Activated CD4-positive, alpha-beta T cell treated with anti-CD3 and anti-CD28 coated beads, Interleukin-2, amount 50 U/mL, for 24 hours (primary cell): ENCODE data around the gene AKAP1.

ENCODE experiments used
- DNase-seq, 2 donors: peaks; one replicate each; pipeline ENCODE4 v3.0.0-alpha.2; 2020; ENCODE audit warnings: low read depth in 1 of 2, low spot score in 1 of 2

Gene AKAP1

DNA sequence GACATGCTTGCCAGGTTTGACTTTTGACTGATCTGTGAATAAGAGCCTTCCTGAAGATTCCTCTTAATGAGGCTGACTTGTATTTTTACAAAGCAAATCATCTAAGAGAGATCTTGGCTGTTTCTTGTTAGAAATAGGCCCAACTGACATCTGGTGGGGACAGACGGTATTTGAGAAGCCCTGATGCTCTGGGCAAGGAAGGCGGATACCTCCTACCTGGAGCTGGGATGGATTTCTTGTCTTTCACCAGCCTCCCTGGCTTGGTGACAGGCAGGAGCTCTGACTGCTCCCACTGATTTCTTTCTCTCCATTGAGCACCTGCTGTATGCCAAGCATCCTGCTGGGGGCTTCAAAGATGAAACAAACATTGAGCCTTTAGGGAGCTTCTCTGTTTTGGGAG is 40.4 kb downstream of the AKAP1 start:
- DNase-seq, result no peak

DNA sequence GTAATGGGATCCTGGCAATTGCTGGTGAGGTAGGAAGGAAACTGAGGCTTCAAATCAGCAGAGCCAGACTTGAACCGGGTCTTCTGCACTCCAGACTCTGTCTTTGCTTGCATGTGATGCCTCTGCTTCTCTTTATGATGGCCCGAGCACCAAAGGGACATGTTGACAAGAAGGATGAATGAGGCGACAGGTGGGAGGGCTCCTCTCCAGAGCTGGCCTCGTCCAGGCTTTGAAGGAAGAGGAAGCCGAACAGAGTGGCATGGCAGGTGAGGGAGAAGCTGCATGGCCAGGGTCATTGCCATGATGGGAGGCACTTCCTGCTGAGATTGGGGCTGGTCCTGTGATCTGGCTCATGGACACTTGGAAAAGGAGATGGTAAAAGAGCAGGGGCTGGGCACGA is 40.8 kb downstream of the AKAP1 start:
- DNase-seq, result no peak

DNA sequence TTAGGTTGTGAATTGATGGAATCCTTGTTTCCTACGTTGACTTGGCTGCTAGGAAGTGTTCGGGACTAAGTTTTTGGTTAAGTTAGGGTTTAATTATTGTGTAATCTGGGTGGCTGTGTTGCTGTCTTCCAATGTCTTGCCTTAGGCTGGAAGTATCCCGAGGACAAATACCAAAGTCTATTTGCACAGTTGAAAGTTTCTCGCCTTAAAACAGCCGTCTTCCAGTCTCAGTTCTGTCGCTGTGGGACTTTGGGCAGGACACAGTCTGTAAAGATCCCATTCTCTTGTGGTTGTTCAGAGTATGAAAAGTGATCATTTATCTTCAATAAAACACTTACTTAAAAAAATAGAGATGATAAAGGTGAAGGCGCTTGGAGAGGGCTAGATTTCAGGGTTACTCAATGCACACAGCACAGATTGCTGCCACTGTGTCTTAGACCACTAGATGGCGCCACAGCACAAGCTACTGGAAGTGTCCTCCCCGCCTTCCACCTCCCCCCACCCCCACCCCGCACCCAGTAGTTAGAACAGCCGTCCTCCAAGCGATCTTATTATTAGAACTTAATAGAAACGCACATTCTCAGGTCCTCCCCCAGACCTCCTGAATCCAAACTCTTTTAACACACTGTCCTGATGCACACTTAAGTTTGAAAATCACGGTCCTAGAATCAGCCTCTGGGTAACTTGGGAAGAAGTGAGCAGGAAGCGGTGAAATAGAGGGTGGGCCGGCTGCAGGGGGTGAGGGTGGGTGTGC is 45.8 kb downstream of the AKAP1 start:
- peak; percentile 69 to 82 for DNase-seq

DNA sequence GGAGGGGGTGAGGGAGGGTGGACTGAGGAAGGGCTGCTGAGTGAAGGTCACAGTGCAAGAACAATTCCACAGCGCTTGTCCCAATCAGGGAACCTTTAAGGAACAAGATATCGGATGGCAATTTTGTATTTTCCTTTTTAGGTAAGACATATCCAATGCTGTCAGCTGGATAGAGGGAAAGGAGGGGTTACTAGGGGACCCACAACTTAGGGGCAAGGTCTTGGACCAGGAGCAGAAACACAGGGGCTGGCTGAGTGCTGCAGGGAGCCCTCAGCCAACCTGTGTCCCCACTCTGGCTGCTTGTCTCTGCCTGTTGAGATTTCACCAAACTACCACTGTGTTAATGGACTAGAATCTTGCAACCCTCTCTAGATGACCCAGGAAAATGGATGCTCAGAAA is 47.6 kb downstream of the AKAP1 start:
- no peak for DNase-seq

DNA sequence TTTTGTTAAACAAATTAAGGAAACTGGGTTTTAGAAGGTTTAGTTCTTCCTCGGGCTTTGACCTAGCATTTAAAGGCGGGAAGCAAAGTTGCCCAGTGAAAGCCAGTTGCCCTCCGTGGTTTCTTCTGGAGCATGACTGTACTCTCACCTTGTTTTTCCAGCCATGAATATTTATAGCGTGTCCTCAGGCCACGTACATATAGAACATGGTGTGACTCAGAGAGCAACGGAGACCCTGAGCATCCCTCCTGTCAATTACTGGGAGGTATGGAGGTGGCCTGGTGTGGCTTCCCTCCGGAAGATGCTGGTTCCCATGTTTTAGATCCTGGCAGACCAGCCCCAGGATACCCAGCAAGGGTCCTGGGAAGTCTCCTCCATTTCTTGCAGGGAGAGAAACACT is 48.4 kb downstream of the AKAP1 start:
- DNase-seq, result no peak

DNA sequence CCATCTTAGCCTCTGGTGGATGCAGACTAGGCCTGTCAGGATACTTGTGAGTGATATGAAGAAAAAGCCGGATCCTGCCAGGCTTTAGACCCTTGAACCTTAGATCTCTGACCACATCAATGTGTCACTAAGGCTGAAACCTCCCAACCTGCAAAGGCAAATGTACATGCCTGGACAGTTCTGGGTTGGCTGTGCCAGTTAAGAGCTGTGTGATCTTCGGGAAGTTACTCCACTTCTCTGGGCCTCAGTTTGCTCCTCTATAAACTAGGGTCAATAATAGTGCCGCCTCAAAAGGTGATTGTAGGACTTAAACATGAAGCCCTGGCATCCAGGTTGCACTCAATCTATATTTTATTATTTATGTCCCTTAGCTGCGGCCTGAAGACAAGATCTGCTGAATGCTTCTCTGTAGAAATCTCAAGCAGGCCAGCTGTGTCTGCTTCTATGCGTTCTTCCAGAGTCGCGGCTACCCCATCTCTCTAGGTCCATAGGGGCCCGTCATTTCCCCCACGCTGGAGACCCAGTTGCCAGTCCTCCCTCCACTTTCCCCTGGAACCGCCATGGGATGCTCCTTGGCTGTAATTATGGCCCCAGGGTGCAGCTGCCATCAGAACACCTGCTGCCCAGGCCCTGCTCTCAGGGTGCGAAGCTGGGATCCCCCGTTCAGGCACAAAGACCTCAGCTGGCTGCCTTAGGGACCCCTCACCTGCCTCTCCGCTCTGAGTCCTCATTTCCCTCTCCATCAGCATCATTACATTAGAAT is 50.2 kb downstream of the AKAP1 start:
- no peak for DNase-seq

DNA sequence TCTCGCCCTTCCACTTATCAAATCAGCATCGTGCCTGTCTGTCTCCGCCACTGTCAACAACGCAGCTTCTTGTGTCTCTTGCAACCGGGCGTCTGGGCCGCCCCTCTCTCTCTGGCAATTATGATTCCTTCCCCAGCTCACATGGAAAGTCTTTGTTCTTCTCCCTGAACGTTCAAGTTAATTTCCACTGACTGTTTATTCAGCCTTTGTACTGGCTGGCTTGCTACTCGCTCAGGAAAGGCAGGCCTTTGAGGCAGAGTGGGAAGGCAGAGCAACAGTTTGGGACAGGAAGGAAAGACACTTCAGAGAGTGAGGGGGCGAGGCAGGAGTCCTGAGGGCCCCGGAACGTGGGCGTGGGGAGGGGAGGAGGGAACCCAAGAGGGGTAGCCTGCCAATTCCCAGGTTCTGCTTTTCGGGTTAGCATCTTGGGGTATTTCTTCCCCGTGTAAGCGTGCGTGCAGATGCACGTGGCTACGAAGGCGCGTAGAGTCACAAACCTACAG is 50.8 kb downstream of the AKAP1 start:
- DNase-seq, result no peak

DNA sequence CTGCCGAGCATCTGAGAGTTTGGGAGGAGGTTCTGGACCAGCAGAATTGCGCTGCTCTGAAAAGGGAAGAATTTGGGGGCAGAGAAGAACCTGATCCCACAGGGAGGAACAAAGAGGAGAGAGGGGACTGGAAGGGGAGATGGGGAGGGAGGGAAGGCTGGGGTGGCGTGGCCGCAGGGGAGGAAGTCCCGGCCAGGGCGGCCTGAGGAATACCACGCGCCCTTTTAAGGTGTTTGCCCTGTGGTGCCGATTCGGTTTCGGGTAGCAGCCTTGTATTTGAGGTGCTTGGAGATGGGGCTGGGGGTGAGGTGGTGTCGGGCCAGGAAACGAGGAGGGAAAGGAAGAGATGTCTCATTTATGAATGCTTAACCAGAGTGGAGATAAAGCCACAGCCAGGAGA is 51.3 kb downstream of the AKAP1 start:
- no peak for DNase-seq

DNA sequence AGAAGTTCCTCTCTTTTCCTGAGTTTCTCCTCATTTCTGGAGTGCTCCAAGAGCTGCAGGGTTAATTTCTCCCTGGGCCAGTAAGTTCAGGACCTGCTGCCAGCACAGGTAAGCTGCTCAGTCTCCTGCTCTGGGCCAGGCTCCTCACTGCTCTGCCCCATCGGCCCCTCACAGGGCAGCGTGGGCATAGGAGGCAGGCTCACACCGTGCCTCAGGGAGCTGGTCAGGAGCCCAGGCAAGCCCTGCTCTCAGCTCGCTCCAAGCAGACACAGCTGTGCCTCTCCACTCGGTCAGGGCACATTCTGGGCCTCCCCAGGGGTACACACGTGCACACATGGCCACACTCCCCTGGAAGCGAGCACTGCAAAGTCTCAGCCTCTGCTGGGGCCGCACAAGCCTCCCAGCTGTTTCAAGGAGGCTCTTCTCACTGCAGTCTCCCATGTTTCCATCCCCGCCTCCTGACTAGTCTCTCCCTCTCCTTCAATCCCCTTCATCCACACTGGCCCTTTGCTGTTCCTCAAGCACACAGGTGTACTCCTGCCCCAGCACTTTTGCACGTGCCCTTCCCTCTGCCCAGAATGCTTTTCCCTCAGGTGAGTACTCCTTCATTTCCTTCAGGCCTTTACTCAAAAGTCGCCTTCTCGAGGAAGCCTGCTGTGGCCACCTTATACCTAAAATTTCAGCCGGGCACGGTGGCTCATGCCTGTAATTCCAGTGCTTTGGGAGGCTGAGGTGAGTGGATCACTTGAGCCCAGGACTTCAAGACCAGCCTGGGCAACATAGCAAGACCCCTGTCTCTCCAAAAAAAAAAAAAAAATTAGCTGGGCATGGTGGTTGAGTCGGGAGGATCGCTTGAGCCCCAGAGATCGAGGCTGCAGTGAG is 53.2 kb downstream of the AKAP1 start:
- no peak for DNase-seq

DNA sequence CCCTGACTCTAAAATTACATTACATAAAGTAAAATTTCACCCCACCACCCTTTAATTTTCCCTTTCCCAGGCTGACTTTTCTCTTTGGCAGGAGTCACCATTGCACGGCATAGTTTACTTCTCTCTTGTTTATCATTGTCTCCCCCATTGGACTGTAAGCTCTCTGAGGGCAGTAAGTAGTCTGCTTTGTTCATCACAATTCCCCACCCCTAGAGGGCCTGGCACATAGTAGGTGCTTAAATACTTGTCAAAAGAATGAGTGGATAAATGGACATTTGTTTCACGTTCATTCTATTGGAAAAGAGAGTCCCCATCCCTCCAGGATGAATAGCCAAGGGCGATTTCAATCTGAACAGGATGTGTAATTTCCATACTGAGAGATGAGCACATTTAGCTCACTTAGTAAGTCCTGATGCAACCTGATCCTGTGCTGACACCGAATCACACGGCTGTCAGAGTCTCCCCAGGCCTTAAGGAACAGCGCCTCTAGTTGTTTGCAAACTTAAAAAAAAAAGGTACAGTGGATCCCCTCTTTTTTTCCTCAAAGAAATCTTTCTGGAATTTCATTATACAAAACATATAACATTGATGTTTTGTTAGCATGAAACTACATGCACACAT is 54.0 kb downstream of the AKAP1 start:
- no peak for DNase-seq

DNA sequence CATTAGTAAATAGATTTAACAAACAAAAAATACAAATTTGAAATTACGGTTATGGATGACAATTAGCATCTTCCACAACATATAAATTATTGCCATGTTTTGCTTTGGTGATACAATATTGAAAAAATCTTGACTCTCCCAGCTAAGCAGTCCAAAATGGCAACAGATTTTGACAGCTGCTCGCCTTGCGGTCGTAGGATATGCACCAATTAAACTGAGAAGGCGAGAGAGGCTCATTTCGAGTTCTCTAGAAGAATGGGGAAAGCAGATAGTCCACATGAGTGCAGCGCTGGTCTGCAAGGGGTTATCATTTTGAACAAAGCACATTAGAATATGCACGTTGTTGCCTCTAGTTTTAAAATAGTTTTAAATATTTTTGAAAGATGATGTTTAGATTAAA is 55.3 kb downstream of the AKAP1 start:
- no peak for DNase-seq

DNA sequence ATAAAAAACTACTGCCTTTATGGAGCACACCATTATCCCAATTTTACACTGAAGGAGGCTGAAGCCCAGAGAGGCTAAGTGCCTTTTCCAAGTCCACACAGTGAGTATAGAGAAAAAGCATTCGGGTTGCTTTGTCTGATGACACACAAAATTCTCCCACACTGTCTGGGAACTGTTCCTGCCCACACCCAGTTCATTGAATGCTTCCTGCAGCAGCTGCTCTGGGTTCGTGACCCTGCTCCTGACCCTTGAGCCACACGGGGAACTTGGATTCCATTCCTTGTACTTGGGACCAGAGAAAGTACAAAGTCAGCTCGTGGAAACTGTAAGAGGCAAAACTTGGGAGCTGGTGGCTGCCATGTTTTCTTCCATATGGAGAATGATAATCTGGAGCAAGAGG is 57.9 kb downstream of the AKAP1 start:
- DNase-seq, result no peak

DNA sequence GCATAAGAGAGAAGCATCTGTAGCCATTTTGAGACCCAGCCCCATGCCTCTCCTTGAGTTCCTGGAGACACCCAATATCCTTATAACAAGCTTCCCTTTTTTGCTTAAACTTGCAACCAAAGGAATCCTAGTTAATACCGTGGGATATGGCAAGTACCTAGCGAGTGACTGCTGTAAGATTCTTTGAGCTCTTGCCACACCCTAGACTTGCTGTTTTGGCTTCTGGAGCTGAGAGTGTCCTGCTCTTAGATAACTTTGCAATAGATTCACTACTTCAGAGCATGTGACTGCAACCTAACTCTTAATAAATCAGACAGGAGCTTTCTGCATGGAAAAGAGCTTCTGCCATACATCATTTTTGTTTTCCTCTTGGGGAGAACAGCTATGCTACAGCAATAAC is 58.3 kb downstream of the AKAP1 start:
- DNase-seq, result no peak

DNA sequence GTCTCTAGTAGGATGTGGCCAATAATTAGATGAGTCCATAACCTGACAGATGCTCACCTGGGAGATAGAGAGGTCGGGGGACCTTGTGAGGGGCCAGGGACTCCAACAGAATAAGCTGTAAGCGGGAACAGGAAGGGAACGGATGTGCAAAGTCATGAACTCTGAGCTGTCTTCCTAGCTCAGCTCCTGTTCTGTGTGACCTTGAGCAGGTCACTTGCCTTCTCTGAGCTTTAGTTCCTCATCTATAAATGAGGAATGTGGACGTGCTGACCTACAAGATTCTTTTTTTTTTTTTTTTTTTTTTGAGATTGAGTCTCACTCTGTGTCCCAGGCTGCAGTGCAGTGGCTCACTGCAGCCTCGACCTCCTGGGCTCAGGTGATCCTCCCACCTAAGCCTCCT is 58.9 kb downstream of the AKAP1 start:
- DNase-seq, result no peak

DNA sequence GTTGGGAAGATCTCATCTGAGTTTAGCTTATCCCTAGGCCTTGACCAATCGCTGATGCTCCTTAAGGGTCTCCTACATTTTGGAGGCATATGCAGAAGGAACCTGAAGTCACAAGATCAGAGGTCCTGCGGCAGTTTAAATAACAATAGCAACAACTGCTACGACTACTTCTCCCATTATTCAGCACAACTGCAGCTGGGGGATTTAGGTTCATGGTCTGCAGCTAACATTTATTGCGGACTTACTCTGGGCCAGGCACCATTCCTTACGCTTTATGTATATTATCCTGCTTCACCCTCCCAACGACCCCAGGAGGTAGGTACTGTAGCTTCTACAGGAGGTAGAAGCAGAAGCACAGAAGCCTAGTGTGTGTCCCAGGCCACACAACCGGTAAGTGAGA is 59.5 kb downstream of the AKAP1 start:
- DNase-seq, result no peak

DNA sequence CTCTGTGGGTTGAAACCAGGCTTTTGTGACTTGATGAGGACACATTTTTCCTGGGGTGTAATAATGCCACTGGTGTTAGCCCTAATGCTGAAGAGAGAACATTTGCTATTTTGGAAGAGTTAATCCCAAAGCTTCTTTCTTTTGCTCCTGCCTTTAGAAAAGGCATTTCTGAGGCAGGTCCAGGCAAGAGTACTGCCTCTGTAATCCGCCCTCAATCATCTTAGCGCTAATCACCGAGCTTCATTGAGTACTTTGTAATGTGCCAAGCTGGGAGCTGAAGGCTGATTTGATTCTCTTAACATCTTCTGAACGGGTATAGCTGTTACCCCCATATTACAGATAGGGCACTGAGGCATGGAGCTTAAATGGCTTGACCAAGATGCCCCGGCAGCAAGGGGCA is 60.3 kb downstream of the AKAP1 start:
- no peak for DNase-seq

DNA sequence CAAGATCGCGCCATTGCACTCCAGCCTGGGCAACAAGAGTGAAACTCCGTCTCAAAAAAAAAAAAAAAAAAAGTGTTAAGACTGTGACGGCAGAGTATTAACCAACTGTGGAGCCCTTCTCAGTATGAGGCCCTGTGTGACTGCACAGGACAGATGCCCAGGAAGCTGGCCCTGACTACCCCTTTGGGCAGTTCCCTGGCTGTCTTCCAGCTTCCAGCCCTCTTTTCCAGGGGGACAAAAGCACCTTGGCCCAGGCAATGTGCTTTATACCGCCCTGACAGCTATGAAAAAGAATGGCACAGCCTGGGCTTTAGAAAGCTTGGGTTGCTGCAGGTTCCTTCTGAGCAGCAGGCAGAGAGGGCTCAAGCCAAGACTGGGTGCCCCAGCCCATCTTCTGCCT is 61.2 kb downstream of the AKAP1 start:
- DNase-seq, result no peak

DNA sequence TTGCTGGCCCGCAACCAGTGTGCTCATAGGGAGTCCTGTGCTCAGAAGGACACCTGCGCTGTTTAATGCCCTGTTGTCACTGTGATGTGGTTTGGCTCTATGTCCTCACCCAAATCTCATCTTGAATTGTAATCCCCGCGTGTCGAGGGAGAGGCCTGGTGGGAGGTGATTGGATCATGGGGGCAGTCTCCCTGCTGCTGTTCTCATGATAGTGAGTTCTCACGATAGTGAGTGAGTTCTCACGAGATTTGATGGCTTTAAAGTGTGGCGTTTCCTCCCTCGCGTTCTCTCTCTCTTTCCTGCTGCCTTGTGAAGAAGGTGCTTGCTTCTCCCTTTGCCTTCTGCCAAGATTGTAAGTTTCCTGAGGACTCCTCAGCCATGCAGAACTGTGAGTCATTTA is 66.8 kb downstream of the AKAP1 start:
- DNase-seq, result no peak

DNA sequence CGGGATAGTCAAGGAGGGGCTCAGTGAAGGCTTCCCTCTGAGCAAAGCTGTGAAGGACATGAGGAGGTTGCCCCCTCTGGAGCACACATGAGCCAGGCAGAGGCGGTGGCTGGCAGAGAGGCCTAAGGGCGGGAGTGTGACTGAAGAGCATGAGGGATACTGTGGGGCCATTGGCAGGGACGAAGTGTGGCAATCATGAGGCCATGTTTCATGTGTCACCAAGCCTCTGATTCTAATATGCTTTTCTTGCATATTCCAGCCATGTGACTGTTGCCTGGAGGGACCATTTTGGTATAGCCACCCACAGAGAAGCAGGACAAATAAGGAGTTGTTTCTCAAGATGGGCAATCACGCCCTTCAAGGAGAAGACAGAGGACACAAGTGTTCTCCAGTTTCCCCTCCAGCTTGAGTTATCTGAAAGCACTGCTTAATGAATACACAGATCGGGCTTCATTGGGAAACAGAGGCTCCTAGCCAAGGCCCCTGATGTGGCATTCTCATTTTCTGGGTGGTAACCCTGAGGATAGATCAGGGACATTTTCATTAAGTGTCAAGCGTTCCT is 68.0 kb downstream of the AKAP1 start:
- DNase-seq, result no peak

DNA sequence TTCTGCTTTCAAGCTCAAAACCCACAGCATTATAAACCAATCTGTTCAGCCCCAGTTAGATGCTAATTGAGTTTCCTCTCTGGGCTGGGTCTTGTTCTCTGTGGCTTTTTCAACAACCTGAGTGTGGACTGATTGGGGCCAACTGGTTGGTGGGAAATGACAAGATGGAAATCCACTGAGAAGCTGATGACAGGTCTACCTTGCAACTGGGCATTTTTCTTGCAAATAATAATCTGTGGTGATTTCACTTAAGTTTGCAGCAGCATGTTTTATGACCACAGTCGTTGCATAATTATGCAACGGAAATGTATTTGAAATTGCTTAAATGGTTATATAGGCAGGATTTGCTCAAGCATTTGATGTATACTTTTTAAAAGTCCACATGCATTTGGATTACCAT is 69.9 kb downstream of the AKAP1 start:
- no peak for DNase-seq

DNA sequence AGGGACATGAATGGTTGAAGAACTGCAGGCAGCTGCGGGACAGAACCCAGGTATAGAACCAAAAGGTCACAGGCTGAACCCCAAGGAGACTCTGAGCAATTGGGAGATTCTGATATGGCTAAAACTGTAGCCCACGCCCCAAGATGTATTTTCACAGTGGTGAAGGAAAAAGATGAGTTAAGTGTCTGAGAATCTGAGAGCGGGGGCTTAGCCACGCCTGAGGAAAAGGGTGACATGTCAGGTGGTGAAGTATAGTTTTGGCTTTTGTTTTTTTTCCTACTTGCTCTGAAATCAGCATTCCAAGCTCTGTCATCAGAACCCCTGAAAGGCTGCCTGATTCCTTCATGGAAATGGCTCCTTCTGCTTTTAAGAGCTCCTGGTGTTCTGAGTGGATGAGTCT is 73.3 kb downstream of the AKAP1 start:
- no peak for DNase-seq
